HG03060 (cell line): Measurements from ENCODE around the gene POU2F2.
"Not testable (repeated sequence)": the region's sequence is repeated elsewhere in the genome, so short reads cannot be mapped to it uniquely, and the experiment has no call there.

Experiments
- ATAC-seq: cut with Tn5 transposase; IDR thresholded peaks from one replicate; pipeline ENCODE4 v1.9.1; 2021; ENCODE audit warnings: low read depth, moderate number of reproducible peaks; ENCODE audit not compliant: unreplicated experiment

The POU2F2 gene

GRCh38 chr19:42066075-42066754 is 66.0 kb downstream of the POU2F2 start:
- no peak for ATAC-seq

GRCh38 chr19:42065511-42065910 is 66.7 kb downstream of the POU2F2 start:
- ATAC-seq: no peak

GRCh38 chr19:42065051-42065450 is 67.2 kb downstream of the POU2F2 start:
- no peak for ATAC-seq

- ATAC-seq: no peak
Measured at GRCh38 chr19:42064432-42064831, 67.8 kb downstream of the POU2F2 start.

GRCh38 chr19:42062381-42062780 is 69.9 kb downstream of the POU2F2 start:
- ATAC-seq: no peak

- ATAC-seq: no peak
Measured at GRCh38 chr19:42060117-42060516, 72.1 kb downstream of the POU2F2 start.

- no peak for ATAC-seq
Measured at GRCh38 chr19:42059196-42059595, 73.0 kb downstream of the POU2F2 start.

GRCh38 chr19:42057846-42058245 is 74.4 kb downstream of the POU2F2 start:
- ATAC-seq: no peak

- ATAC-seq: no peak
Measured at GRCh38 chr19:42054205-42054604, 78.0 kb downstream of the POU2F2 start.

GRCh38 chr19:42053037-42053935 is 79.0 kb downstream of the POU2F2 start:
- ATAC-seq: no peak

GRCh38 chr19:42052241-42052863 is 79.9 kb downstream of the POU2F2 start:
- ATAC-seq: no peak

- ATAC-seq: no peak
Measured at GRCh38 chr19:42051166-42052115, 80.8 kb downstream of the POU2F2 start.

- ATAC-seq: no peak
Measured at GRCh38 chr19:42048992-42049391, 83.3 kb downstream of the POU2F2 start.

GRCh38 chr19:42045575-42045974 is 86.7 kb downstream of the POU2F2 start:
- ATAC-seq: no peak

- ATAC-seq: no peak
Measured at GRCh38 chr19:42042455-42043170, 89.6 kb downstream of the POU2F2 start.

GRCh38 chr19:42040491-42040890 is 91.8 kb downstream of the POU2F2 start:
- ATAC-seq: not testable (repeated sequence)

GRCh38 chr19:42040031-42040430 is 92.2 kb downstream of the POU2F2 start:
- no peak for ATAC-seq

GRCh38 chr19:42038666-42039065 is 93.6 kb downstream of the POU2F2 start:
- no peak for ATAC-seq

GRCh38 chr19:42037649-42038048 is 94.6 kb downstream of the POU2F2 start:
- ATAC-seq: no peak
